B cell (primary cell): Measurements from ENCODE around the gene SON. TPM values are rescaled to one million over a fixed set of nuclear protein-coding genes. Genes with fewer than 3 reads are reported as not detected.

ENCODE experiments used
- ATAC-seq: fragments of 200-7000 bp; cut with Tn5 transposase; one replicate; pipeline ENCODE4 v1.10.0; 2021; ENCODE audit warnings: low read depth, mild to moderate bottlenecking, moderate number of reproducible peaks, moderate library complexity
- CTCF ChIA-PET: fragments of 350-600 bp; sonication (Branson Sonifier 250); formaldehyde crosslinking; loops from one replicate; lab custom pipeline; 2021; ENCODE audit warnings: antibody characterized with exemption, inconsistent platforms; lab: Charles Lee
- POLR2A ChIA-PET: fragments of 350-600 bp; sonication (Branson Sonifier 250); formaldehyde crosslinking; loops from one replicate; lab custom pipeline; 2021; ENCODE audit warnings: antibody characterized with exemption; lab: Charles Lee
- DNase-seq: peaks from one replicate; pipeline ENCODE4 v3.0.0; 2013
- H2AFZ ChIP-seq: 2 replicates; pipeline ENCODE4 v1.6.1; 2012; ENCODE audit warnings: mild to moderate bottlenecking, low read depth, low read length; ENCODE audit not compliant: insufficient read depth, poor library complexity, severe bottlenecking
- H3K27ac ChIP-seq, 2 donors: 1 replicate in 1 of 2; 2 replicates in 1 of 2; pipeline ENCODE4 v1.5.1; 2012 to 2013; ENCODE audit warnings: low read length in 2 of 2, mild to moderate bottlenecking in 2 of 2, moderate library complexity in 1 of 2
- H3K27me3 ChIP-seq, 4 experiments: fragments of 200-600 bp in 1 of 4; sonication (generic) in 1 of 4; replicated peaks in 1 of 4; 1 replicate in 2 of 4; 2 replicates in 2 of 4; pipeline versions ENCODE4 v1.6.1 to v1.7.0; 2013 to 2016; ENCODE audit warnings: low read length in 3 of 4, mild to moderate bottlenecking in 2 of 4, mixed read lengths in 1 of 4, moderate library complexity in 1 of 4; ENCODE audit not compliant: insufficient read depth in 4 of 4, control insufficient read depth in 3 of 4; ENCODE audit errors: control extremely low read depth in 1 of 4
- H3K36me3 ChIP-seq, 2 experiments: replicated peaks in 1 of 2; 1 replicate in 1 of 2; 2 replicates in 1 of 2; pipeline versions ENCODE4 v1.6.1 to v1.7.1; 2013; ENCODE audit warnings: low read length in 1 of 2; ENCODE audit not compliant: insufficient read depth in 2 of 2, control insufficient read depth in 1 of 2; ENCODE audit errors: control extremely low read depth in 1 of 2, extremely low read depth in 1 of 2
- H3K4me1 ChIP-seq, 2 donors: fragments of 200-600 bp in 1 of 2; sonication (generic) in 1 of 2; 1 replicate in 1 of 2; 2 replicates in 1 of 2; pipeline versions ENCODE4 v1.5.1 to v1.6.1; 2013 to 2017; ENCODE audit warnings: low read length in 2 of 2; ENCODE audit not compliant: control insufficient read depth in 2 of 2, insufficient read depth in 2 of 2
- H3K4me2 ChIP-seq: replicated peaks from 2 replicates; pipeline ENCODE3; 2012; ENCODE audit warnings: mild to moderate bottlenecking, low read depth, low read length; ENCODE audit not compliant: poor library complexity, severe bottlenecking
- H3K4me3 ChIP-seq, 5 experiments: fragments of 200-600 bp in 1 of 5; sonication (generic) in 1 of 5; 1 replicate in 3 of 5; 2 replicates in 2 of 5; pipeline versions ENCODE4 v1.5.1 to v1.7.0; 2011 to 2016; ENCODE audit warnings: low read length in 4 of 5, mild to moderate bottlenecking in 4 of 5, low read depth in 2 of 5, control low read depth in 1 of 5, moderate library complexity in 1 of 5; ENCODE audit not compliant: insufficient read depth in 1 of 5; ENCODE audit errors: control extremely low read depth in 1 of 5, extremely low read depth in 1 of 5
- H3K79me2 ChIP-seq: fragments of 200-600 bp; sonication (generic); one replicate; pipeline ENCODE4 v1.6.0; 2016; ENCODE audit warnings: low read length; ENCODE audit not compliant: control insufficient read depth, insufficient read depth
- H3K9ac ChIP-seq: fragments of 200-600 bp; sonication (generic); 2 replicates; pipeline ENCODE4 v1.6.1; 2017; ENCODE audit warnings: mild to moderate bottlenecking, low read length, moderate library complexity
- H3K9me3 ChIP-seq, 3 donors: one replicate each; pipeline versions ENCODE4 v1.6.1 to v1.7.1; 2013; ENCODE audit warnings: low read length in 2 of 3; ENCODE audit not compliant: control insufficient read depth in 2 of 3, insufficient read depth in 1 of 3; ENCODE audit errors: control extremely low read depth in 1 of 3
- H4K20me1 ChIP-seq: 2 replicates; pipeline ENCODE4 v1.6.0; 2012; ENCODE audit warnings: mild to moderate bottlenecking, low read length; ENCODE audit not compliant: insufficient read depth, control insufficient read depth, poor library complexity, severe bottlenecking
- H3K27ac Mint-ChIP-seq: one replicate; pipeline ENCODE4 v1.8.0; 2021; ENCODE audit warnings: mixed read lengths
- H3K27me3 Mint-ChIP-seq: one replicate; pipeline ENCODE4 v1.8.0; 2021; ENCODE audit warnings: mixed read lengths
- H3K4me1 Mint-ChIP-seq: one replicate; pipeline ENCODE4 v1.8.0; 2021; ENCODE audit warnings: mixed read lengths
- H3K4me3 Mint-ChIP-seq: one replicate; pipeline ENCODE4 v1.8.0; 2021; ENCODE audit warnings: mixed read lengths
- H3K9me3 Mint-ChIP-seq: one replicate; pipeline ENCODE4 v1.8.0; 2022; ENCODE audit warnings: mixed read lengths; ENCODE audit not compliant: insufficient read depth
- EZH2 ChIP-seq: IDR thresholded peaks from 2 replicates; pipeline ENCODE4 v1.6.1; 2012; ENCODE audit warnings: borderline replicate concordance, low read depth, mild to moderate bottlenecking, moderate library complexity, low read length; ENCODE audit not compliant: insufficient read depth, poor library complexity, severe bottlenecking
- WGBS: methylation state at CpG from one replicate; pipeline ENCODE4 v1.1.5; 2013; ENCODE audit warnings: missing lambda C conversion rate; ENCODE audit not compliant: insufficient coverage; 5-methylcytosine and 5-hydroxymethylcytosine counted together
- intact Hi-C: fragments of 100-400 bp; cut with micrococcal nuclease; formaldehyde crosslinking; loops from one replicate; pipeline ENCODE4 v1.10.0; 2022
- polyA plus RNA-seq: library from polyadenylated mRNA; depleted of rRNA; stranded (reverse); fragments of >200 nt; gene quantifications from 2 replicates; pipeline ENCODE4 v1.2.3, GENCODE V29; 2012
- total RNA-seq, 2 donors: library from RNA; stranded (reverse); fragments of 120-200 nt in 1 of 2; gene quantifications; 1 replicate in 1 of 2; 2 replicates in 1 of 2; pipeline versions ENCODE4 v1.2.3 to v1.2.4, GENCODE V29; 2013 to 2022
- TF ChIP-seq, protein P1 (sequence below): fragments of 200-600 bp; IDR thresholded peaks from one replicate; pipeline ENCODE4 v1.8.0; 2022; ENCODE audit warnings: antibody characterized with exemption, mild to moderate bottlenecking

Gene SON
- total and polyA plus RNA-seq, 2 donors (not counting 1 experiment from before 2014, with no cell fraction given), result 92.0 to 463 TPM

- no peaks in the 10 kb centered on the region for H3K9me3 ChIP-seq
- Mint-ChIP-seq H3K4me3 (no peak overlapping the region), H3K27ac (no peak overlapping the region), H3K27me3 (no peaks in the 10 kb centered on the region), H3K4me1 (peaks cover 10% of the 10 kb centered on the region), H3K9me3 (no peaks in the 10 kb centered on the region)
- no peak overlapping the region for H3K4me2 ChIP-seq
- no peaks in the 10 kb centered on the region for H3K36me3 ChIP-seq
- intact Hi-C loops, result loop anchor here (5.0 kb wide), 1 partner anchor 766 kb away; the partner anchor contains the start of gene SYNJ1
- ATAC-seq (no peak), DNase-seq (no peak)
- TF ChIP-seq EZH2, result no peak
- TF ChIP-seq, protein P1, sequence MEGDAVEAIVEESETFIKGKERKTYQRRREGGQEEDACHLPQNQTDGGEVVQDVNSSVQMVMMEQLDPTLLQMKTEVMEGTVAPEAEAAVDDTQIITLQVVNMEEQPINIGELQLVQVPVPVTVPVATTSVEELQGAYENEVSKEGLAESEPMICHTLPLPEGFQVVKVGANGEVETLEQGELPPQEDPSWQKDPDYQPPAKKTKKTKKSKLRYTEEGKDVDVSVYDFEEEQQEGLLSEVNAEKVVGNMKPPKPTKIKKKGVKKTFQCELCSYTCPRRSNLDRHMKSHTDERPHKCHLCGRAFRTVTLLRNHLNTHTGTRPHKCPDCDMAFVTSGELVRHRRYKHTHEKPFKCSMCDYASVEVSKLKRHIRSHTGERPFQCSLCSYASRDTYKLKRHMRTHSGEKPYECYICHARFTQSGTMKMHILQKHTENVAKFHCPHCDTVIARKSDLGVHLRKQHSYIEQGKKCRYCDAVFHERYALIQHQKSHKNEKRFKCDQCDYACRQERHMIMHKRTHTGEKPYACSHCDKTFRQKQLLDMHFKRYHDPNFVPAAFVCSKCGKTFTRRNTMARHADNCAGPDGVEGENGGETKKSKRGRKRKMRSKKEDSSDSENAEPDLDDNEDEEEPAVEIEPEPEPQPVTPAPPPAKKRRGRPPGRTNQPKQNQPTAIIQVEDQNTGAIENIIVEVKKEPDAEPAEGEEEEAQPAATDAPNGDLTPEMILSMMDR, result no peak
- H3K4me3 ChIP-seq, result no peak overlapping the region
- H3K4me1 ChIP-seq, result peaks cover 0 to 9% of the 10 kb centered on the region in 2 donors
- POLR2A ChIA-PET, result no interaction called here
- no peak overlapping the region for H2AFZ ChIP-seq
- no CpG with 5 or more reads among the region's 3 CpGs for WGBS
- H4K20me1 ChIP-seq, result no peaks in the 10 kb centered on the region
- CTCF ChIA-PET, result no interaction called here
- H3K27ac ChIP-seq, result no peak overlapping the region
- H3K27me3 ChIP-seq, result no peaks in the 10 kb centered on the region
- no peak overlapping the region for H3K9ac ChIP-seq
- H3K79me2 ChIP-seq, result no peaks in the 10 kb centered on the region
Measured at GRCh38 chr21:33493756-33494155, 49.1 kb upstream of the SON start.

DNA sequence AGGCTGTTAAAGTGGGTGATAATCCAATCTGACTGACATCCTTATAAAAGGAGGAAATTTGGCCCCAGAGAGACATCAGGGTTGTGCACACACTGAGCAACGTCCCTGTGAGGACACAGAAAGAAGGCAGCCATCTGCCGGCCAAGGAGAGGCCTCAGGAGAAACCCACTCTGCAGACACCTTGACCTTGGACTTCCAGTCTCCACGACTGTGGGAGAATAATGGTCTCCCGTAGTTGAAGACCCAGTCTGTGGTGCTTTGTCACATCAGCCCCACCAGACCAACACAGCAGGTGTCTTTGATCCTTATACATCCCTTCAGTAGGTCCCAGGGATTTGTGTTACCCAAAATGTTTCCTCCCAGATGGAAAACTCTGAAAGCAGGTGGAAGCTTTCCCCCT is 47.1 kb upstream of the SON start:
- Mint-ChIP-seq H3K9me3 (no peaks in the 10 kb centered on the region), H3K27ac (no peak overlapping the region), H3K4me3 (no peak overlapping the region), H3K27me3 (no peaks in the 10 kb centered on the region), H3K4me1 (peaks cover 9% of the 10 kb centered on the region)
- ATAC-seq, result no peak
- DNase-seq, result no peak
- H3K36me3 ChIP-seq, result no peaks in the 10 kb centered on the region
- WGBS, result 73% methylated on average over 4 of the region's 4 CpGs
- intact Hi-C loops, result no loop called here
- H3K9ac ChIP-seq, result no peak overlapping the region
- ChIA-PET POLR2A (no interaction called here), CTCF (no interaction called here)
- H3K4me3 ChIP-seq, result no peak overlapping the region
- no peaks in the 10 kb centered on the region for H3K79me2 ChIP-seq
- no peak overlapping the region for H3K27ac ChIP-seq
- no peak overlapping the region for H2AFZ ChIP-seq
- no peaks in the 10 kb centered on the region for H3K27me3 ChIP-seq
- TF ChIP-seq, protein P1, result no peak
- no peak for TF ChIP-seq EZH2
- no peaks in the 10 kb centered on the region for H4K20me1 ChIP-seq
- H3K9me3 ChIP-seq, result no peaks in the 10 kb centered on the region
- peaks cover 0 to 8% of the 10 kb centered on the region in 2 donors for H3K4me1 ChIP-seq
- H3K4me2 ChIP-seq, result no peak overlapping the region
